GM21515 (cell line): ENCODE data around the gene COL4A3.

Experiments used
- ATAC-seq: cut with Tn5 transposase; IDR thresholded peaks from one replicate; pipeline ENCODE4 v1.9.1; 2021; ENCODE audit not compliant: unreplicated experiment

COL4A3 gene

GRCh38 chr2:227285741-227286236, 121.4 kb downstream of the COL4A3 start:
- no peak for ATAC-seq

GRCh38 chr2:227287771-227288170, 123.3 kb downstream of the COL4A3 start:
- ATAC-seq, result no peak

- no peak for ATAC-seq
Measured at GRCh38 chr2:227292314-227292713, 127.9 kb downstream of the COL4A3 start.

GRCh38 chr2:227293531-227293930, 129.1 kb downstream of the COL4A3 start:
- ATAC-seq, result no peak

- no peak for ATAC-seq
Measured at GRCh38 chr2:227295806-227296205, 131.4 kb downstream of the COL4A3 start.

- ATAC-seq, result no peak
Measured at GRCh38 chr2:227296671-227297405, 132.4 kb downstream of the COL4A3 start.

- ATAC-seq, result no peak
Measured at GRCh38 chr2:227301523-227301922, 137.1 kb downstream of the COL4A3 start.

- ATAC-seq, result peak; percentile 87
Measured at GRCh38 chr2:227308784-227309183, 144.4 kb downstream of the COL4A3 start.

GRCh38 chr2:227310756-227311110, 146.3 kb downstream of the COL4A3 start:
- no peak for ATAC-seq

- no peak for ATAC-seq
Measured at GRCh38 chr2:227311861-227312506, 147.6 kb downstream of the COL4A3 start.

- ATAC-seq, result no peak
Measured at GRCh38 chr2:227312579-227312978, 148.2 kb downstream of the COL4A3 start.

GRCh38 chr2:227313310-227313709, 148.9 kb downstream of the COL4A3 start:
- no peak for ATAC-seq

- ATAC-seq, result no peak
Measured at GRCh38 chr2:227317834-227318233, 153.4 kb downstream of the COL4A3 start.

- ATAC-seq, result no peak
Measured at GRCh38 chr2:227320305-227321094, 156.1 kb downstream of the COL4A3 start.

- no peak for ATAC-seq
Measured at GRCh38 chr2:227322530-227323205, 158.2 kb downstream of the COL4A3 start.

- ATAC-seq, result no peak
Measured at GRCh38 chr2:227323818-227324217, 159.4 kb downstream of the COL4A3 start.

GRCh38 chr2:227324642-227324994, 160.2 kb downstream of the COL4A3 start:
- ATAC-seq, result peak; percentile 19

GRCh38 chr2:227324995-227325838, 160.8 kb downstream of the COL4A3 start, which contains the start of gene MFF:
MFF (plus strand) TSS chr2:227325251; CDS start chr2:227330666, 5,415 bp downstream.
- ATAC-seq, result peak; percentile 96

- ATAC-seq, result peak; percentile 13
Measured at GRCh38 chr2:227325839-227326195, 161.4 kb downstream of the COL4A3 start.

- ATAC-seq, result no peak
Measured at GRCh38 chr2:227326783-227327182, 162.4 kb downstream of the COL4A3 start.
